A549 (cell line): ENCODE results near the gene SLC31A1.

Experiments used
- CBX2 ChIP-seq: fragments of 200-600 bp; sonication (generic); IDR thresholded peaks from 2 replicates; pipeline ENCODE4 v1.6.1; 2016; ENCODE audit warnings: low read depth, mild to moderate bottlenecking, borderline replicate concordance
- ELK1 ChIP-seq: fragments of 150-350 bp; IDR thresholded peaks from 2 replicates; pipeline ENCODE4 v1.6.1; 2014; ENCODE audit warnings: low read depth, mild to moderate bottlenecking, low read length
- KDM5A ChIP-seq: fragments of 200-600 bp; sonication (generic); IDR thresholded peaks from 2 replicates; pipeline ENCODE4 v1.6.1; 2016; ENCODE audit warnings: antibody characterized with exemption, mild to moderate bottlenecking
- POLR2A ChIP-seq: IDR thresholded peaks from 2 replicates; pipeline ENCODE4 v1.6.1; 2012; ENCODE audit warnings: mild to moderate bottlenecking, low read length

DNA sequence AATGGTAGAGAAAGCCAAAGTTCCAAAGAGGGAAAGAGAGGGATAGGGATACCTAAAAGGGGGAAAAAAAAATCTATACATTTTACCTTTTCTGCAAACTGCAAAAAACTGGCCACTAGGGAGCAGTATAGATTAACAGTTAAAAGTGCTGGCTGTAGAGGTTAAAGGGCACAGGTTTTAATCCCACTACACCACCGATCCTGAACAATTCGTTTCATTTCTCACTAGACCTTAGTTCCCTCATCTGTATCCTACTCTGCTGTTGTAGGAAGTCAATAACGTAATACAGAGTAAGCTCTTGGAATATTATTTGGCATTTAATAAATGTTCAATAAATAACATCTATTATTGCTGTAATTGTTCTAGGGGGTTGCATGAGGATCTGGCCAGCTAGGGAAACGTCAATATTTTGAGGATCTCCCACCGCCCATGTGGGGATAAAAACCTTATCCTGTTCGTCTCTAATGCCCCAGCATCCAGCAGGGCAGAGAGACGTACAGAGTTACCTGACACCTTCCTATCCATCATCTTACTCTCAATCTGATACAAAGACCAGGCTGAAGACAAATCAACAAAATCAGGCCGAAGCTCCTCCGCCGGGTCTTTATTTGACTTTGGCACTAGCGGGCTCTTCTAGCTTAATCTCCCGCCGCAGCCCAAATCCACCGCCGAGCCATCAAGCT is 53.3 kb downstream of the SLC31A1 start:
- TF ChIP-seq CBX2 (no peak), POLR2A (no peak), KDM5A (no peak), ELK1 (no peak)
